ENCODE measurements around the gene ZNF667.

Gene ZNF667

GRCh38 chr19:56403261-56403660, 73.9 kb downstream of the ZNF667 start:
- no peak for DNase-seq
- H3K9me3 Mint-ChIP-seq = peaks cover 97% of the 10 kb centered on the region
- peaks cover 97% of the 10 kb centered on the region for H3K36me3 Mint-ChIP-seq (ENCODE audit: low read depth)
- TF ChIP-seq CTCF (IDR thresholded peaks at IDR 0.05) = no peak
- peaks cover 18% of the 10 kb centered on the region for H3K4me1 Mint-ChIP-seq
- peak overlapping the region; percentile 13 for H3K27ac Mint-ChIP-seq
- peaks cover 8% of the 10 kb centered on the region for H3K27me3 Mint-ChIP-seq (ENCODE audit: low read depth, poor library complexity)
- peak overlapping the region; percentile 86 for H3K4me3 Mint-ChIP-seq

- Mint-ChIP-seq H3K4me1 (peaks cover 18% of the 10 kb centered on the region), H3K27me3 (ENCODE audit: low read depth, poor library complexity) (peaks cover 7% of the 10 kb centered on the region), H3K4me3 (no peak overlapping the region), H3K27ac (no peak overlapping the region), H3K9me3 (peaks cover 94% of the 10 kb centered on the region), H3K36me3 (ENCODE audit: low read depth) (peaks cover 96% of the 10 kb centered on the region)
- TF ChIP-seq CTCF (IDR thresholded peaks at IDR 0.05) = no peak
- no peak for DNase-seq
Measured at GRCh38 chr19:56400485-56400884, 76.7 kb downstream of the ZNF667 start.

GRCh38 chr19:56398809-56399208, 78.3 kb downstream of the ZNF667 start:
- Mint-ChIP-seq H3K4me1 (peaks cover 9% of the 10 kb centered on the region), H3K4me3 (no peak overlapping the region), H3K9me3 (peaks cover 97% of the 10 kb centered on the region), H3K27me3 (ENCODE audit: low read depth, poor library complexity) (peaks cover 6% of the 10 kb centered on the region), H3K36me3 (ENCODE audit: low read depth) (peaks cover 99% of the 10 kb centered on the region), H3K27ac (no peak overlapping the region)
- DNase-seq = no peak
- no peak for TF ChIP-seq CTCF (IDR thresholded peaks at IDR 0.05)

- H3K27ac Mint-ChIP-seq = peak within 1 kb of the TSS; percentile 59
- peaks cover 88% of the 10 kb centered on the region for H3K9me3 Mint-ChIP-seq
- peaks cover 3% of the 10 kb centered on the region for H3K27me3 Mint-ChIP-seq (ENCODE audit: low read depth, poor library complexity)
- TF ChIP-seq CTCF (IDR thresholded peaks at IDR 0.05) = peak; percentile 54
- peak within 1 kb of the TSS; percentile 97 for H3K4me3 Mint-ChIP-seq
- DNase-seq = peak; percentile 80
- H3K36me3 Mint-ChIP-seq (ENCODE audit: low read depth) = peaks cover 83% of the 10 kb centered on the region
- H3K4me1 Mint-ChIP-seq = peaks cover 5% of the 10 kb centered on the region
Measured at GRCh38 chr19:56393119-56394012, 83.8 kb downstream of the ZNF667 start, which contains the start of gene ZNF582. Gene ZNF582, minus strand, starts transcription at chr19:56393534. Its CDS starts 1,782 bp downstream, at chr19:56391752.

Data from nephron progenitor cell (in vitro differentiated cells).